Neutrophil (primary cell): ENCODE results near the gene PRR5L.
"Not testable (repeated sequence)": the region's sequence is repeated elsewhere in the genome, so short reads cannot be mapped to it uniquely, and the experiment has no call there.

Source experiments
- H3K27ac ChIP-seq: fragments of 200-600 bp; sonication (generic); 2 replicates; pipeline ENCODE4 v1.5.1; 2016; ENCODE audit warnings: mild to moderate bottlenecking, moderate library complexity
- H3K27me3 ChIP-seq: fragments of 200-600 bp; sonication (generic); 2 replicates; pipeline ENCODE4 v1.6.0; 2016; ENCODE audit warnings: mild to moderate bottlenecking
- H3K36me3 ChIP-seq: fragments of 200-600 bp; sonication (generic); 2 replicates; pipeline ENCODE4 v1.5.1; 2017
- H3K4me1 ChIP-seq, 2 experiments: fragments of 200-600 bp in 1 of 2; sonication (generic) in 1 of 2; 1 replicate in 1 of 2; 2 replicates in 1 of 2; pipeline versions ENCODE4 v1.5.1 to v1.6.1; 2013 to 2016; ENCODE audit warnings: low read depth in 1 of 2, low read length in 1 of 2, mild to moderate bottlenecking in 1 of 2, moderate library complexity in 1 of 2; ENCODE audit not compliant: control insufficient read depth in 1 of 2, insufficient read depth in 1 of 2
- H3K4me3 ChIP-seq, 2 experiments: fragments of 200-600 bp in 1 of 2; sonication (generic) in 1 of 2; 1 replicate in 1 of 2; 2 replicates in 1 of 2; pipeline ENCODE4 v1.5.1; 2013 to 2016; ENCODE audit warnings: low read depth in 1 of 2, low read length in 1 of 2, mild to moderate bottlenecking in 1 of 2, moderate library complexity in 1 of 2
- H3K9me3 ChIP-seq: fragments of 200-600 bp; sonication (generic); 2 replicates; pipeline ENCODE4 v1.5.1; 2016
- CTCF ChIP-seq: fragments of 200-600 bp; sonication (generic); IDR thresholded peaks from 2 replicates; pipeline ENCODE4 v1.5.1; 2016; ENCODE audit warnings: antibody characterized with exemption

The PRR5L gene

GRCh38 chr11:36314434-36314767 lies 18.3 kb downstream of the PRR5L start:
- Histone ChIP-seq H3K4me3 (no peak overlapping the region), H3K27ac (no peak overlapping the region)
- no peak for TF ChIP-seq CTCF

GRCh38 chr11:36316049-36316448 lies 20.0 kb downstream of the PRR5L start:
- Histone ChIP-seq H3K36me3 (no peaks in the 10 kb centered on the region), H3K9me3 (no peaks in the 10 kb centered on the region), H3K4me1 (peaks cover 0 to 2% of the 10 kb centered on the region in 2 experiments), H3K4me3 (no peak overlapping the region), H3K27me3 (peaks cover 12% of the 10 kb centered on the region), H3K27ac (no peak overlapping the region)
- no peak for TF ChIP-seq CTCF

More at GRCh38 chr11:36314434-36314767, 18.3 kb downstream of the PRR5L start:
- Histone ChIP-seq H3K9me3 (no peaks in the 10 kb centered on the region), H3K36me3 (no peaks in the 10 kb centered on the region), H3K4me1 (peaks cover 0 to 10% of the 10 kb centered on the region in 2 experiments), H3K27me3 (peaks cover 12% of the 10 kb centered on the region)

GRCh38 chr11:36317992-36318391 lies 21.9 kb downstream of the PRR5L start:
- no peak for TF ChIP-seq CTCF
- no peaks in the 10 kb centered on the region for H3K9me3 ChIP-seq
- no peak overlapping the region for H3K4me3 ChIP-seq
- no peaks in the 10 kb centered on the region for H3K4me1 ChIP-seq
- no peak overlapping the region for H3K27ac ChIP-seq
- peaks cover 9% of the 10 kb centered on the region for H3K27me3 ChIP-seq
- no peaks in the 10 kb centered on the region for H3K36me3 ChIP-seq

GRCh38 chr11:36324956-36325355 lies 28.9 kb downstream of the PRR5L start:
- not testable (repeated sequence) for H3K27me3 ChIP-seq, H3K36me3 ChIP-seq, H3K9me3 ChIP-seq, H3K27ac ChIP-seq, H3K4me1 ChIP-seq, H3K4me3 ChIP-seq

GRCh38 chr11:36325403-36325802 lies 29.3 kb downstream of the PRR5L start:
- not testable (repeated sequence) for H3K9me3 ChIP-seq, H3K27ac ChIP-seq, H3K4me1 ChIP-seq, H3K4me3 ChIP-seq, H3K36me3 ChIP-seq, H3K27me3 ChIP-seq

- Histone ChIP-seq H3K27me3 (no peaks in the 10 kb centered on the region), H3K4me3 (no peak overlapping the region), H3K27ac (no peak overlapping the region), H3K36me3 (no peaks in the 10 kb centered on the region), H3K9me3 (no peaks in the 10 kb centered on the region), H3K4me1 (no peaks in the 10 kb centered on the region)
- TF ChIP-seq CTCF, result no peak
Observed at GRCh38 chr11:36326524-36327419, 30.7 kb downstream of the PRR5L start.
